Measurements from ENCODE around the gene SESTD1.

SESTD1 gene

GRCh38 chr2:179191110-179191509, 73.5 kb downstream of the SESTD1 start:
- DNase-seq (ENCODE audit: low read depth), result no peak

DNA sequence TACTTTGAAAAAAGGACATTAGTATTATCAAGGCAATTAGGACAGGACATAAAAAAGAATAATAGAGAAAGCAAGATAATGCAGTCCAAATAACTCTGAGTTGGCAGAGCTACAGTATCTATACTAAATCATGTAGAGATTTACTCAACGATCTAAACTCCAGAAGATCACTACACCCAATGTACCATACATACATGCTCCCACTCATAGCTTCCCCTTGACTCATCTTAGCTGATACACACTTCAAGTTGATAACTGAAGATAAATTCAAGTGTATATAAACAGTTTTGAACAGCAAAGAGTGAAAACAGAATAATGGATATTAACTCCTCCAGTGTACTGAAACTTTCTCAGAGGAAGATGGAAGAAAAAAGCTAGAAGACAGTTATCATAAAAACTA, 78.5 kb downstream of the SESTD1 start:
- no peak for DNase-seq (ENCODE audit: low read depth)

DNA sequence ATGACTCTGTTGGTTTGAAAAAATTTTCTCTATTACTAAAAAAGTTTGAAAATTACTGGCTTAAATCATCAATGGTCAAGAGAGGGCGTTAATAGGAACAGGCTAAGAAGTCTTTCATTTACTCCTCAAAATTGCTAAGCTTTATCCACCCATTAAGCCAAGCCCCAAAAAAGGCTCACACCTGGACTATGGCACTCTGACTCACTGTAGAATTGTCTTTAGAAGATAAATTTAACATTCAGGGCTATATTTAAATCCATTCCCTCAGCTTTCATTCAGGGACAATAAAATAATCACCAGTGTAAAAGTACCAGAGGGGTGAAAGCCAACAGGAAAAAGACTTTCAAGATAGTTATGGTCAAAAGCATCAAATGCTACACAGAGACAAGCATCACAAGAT, 80.0 kb downstream of the SESTD1 start:
- DNase-seq (ENCODE audit: low read depth), result no peak

DNA sequence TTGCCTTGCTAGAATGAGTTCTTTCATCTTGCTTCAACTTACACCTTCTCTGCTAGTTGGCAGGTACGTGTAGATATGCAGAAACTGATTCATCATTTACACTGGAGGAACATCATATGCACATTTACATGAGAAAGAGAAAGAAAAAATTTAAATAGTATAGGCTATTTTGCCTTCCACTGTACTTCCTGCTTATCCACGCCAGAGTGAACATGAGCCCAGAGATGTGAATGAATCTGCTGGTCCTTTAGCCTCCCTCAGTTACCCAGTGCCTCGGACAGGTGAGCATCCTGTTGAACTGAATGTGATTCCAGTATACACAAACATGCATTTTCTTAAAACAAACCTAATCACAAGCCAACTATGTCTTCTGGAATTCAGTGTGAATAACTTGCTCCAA, 83.6 kb downstream of the SESTD1 start:
- DNase-seq (ENCODE audit: low read depth), result no peak

GRCh38 chr2:179180242-179180641, 84.4 kb downstream of the SESTD1 start:
- no peak for DNase-seq (ENCODE audit: low read depth)

DNA sequence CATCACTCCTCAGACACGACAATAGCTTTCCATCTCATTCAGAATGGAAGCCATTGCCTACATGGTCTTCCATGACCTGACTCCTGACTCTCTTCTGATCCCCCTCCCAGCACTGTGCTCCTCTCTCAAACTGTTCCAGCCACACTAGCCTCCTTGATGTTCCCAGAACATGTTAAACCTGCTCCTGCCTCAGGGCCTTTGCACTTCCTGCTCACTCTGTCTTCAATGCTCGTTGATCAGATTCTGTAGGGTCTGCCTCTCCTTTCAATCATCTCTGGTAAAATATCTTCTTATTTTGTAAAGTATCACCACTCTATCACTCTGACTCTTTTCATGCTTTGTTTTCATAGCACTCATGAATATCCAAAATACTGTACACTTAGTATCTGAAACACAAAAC, 84.9 kb downstream of the SESTD1 start:
- no peak for DNase-seq (ENCODE audit: low read depth)

GRCh38 chr2:179177694-179178093, 86.9 kb downstream of the SESTD1 start:
- no peak for DNase-seq (ENCODE audit: low read depth)

- DNase-seq (ENCODE audit: low read depth), result no peak
These were observed 90.4 kb downstream of the SESTD1 start for GRCh38 chr2:179174240-179174639.

DNA sequence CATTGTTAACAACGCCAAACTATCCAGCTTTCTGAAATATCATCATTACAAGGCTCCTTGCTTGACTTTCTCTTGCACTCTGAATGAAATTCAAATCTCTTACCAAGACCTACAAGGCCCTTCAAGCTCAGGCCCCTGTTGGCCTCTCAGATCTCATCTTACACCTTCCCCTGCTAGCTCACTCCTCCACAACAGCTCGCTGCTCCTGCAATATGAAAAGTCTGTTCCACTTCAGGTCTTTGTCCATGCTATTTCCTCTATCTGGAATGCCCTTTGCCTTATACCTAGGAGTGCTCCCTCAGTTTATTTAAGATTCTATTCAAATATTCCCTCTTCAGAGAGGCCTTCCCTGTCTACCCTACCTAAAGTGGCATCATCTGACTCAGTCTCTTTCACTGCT, 91.7 kb downstream of the SESTD1 start:
- DNase-seq (ENCODE audit: low read depth), result no peak

GRCh38 chr2:179171371-179171770, 93.3 kb downstream of the SESTD1 start:
- no peak for DNase-seq (ENCODE audit: low read depth)

GRCh38 chr2:179170901-179171300, 93.7 kb downstream of the SESTD1 start:
- no peak for DNase-seq (ENCODE audit: low read depth)

DNA sequence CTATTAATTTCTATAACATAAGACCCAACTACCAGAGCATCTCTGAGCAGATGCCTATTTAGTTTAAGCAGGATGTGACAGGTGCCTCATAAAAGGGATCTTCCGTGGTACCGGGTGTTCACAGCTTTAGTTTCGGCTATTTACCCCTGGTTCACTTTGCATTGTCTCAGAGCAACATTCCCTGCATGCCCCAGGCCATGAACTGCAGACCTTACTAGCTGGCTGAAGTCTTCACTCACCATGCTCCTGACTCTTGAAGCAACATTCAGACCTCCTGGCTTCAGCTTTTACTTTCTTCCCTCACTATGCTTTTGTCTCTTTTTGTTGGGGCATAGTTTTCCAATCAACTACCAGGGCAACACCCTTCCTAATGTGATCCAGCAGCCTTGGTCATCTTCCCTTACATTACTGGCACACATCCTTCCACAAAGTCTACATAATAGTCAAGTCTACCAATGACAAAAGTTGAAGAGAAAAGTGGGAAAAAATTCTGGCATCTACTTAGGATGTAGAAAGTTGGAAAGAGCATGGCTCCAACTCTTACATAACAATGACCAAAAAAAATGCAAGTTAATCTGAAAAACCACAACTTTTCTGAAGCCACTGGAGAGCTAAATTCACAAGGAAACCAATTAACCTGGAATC, 99.2 kb downstream of the SESTD1 start:
- DNase-seq (ENCODE audit: low read depth), result no peak

DNA sequence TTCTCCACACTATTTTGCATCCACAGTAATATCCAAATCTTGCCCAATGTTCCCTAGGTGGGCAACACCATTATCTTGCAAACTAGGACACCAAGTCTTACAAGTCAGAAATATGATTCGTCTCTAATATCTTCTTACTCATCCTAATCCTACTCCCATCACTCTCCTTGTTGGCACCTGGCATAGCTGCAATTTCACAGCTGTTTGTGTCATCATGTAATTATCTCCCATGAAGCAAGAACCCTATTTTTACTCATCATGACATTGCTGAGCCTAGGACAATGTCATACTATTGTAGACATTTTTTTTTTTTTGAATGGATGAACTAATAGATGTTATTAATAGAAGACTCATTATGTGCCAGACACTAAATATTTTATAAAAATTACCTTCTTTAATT, 123.4 kb downstream of the SESTD1 start:
- no peak for DNase-seq (ENCODE audit: low read depth)

DNA sequence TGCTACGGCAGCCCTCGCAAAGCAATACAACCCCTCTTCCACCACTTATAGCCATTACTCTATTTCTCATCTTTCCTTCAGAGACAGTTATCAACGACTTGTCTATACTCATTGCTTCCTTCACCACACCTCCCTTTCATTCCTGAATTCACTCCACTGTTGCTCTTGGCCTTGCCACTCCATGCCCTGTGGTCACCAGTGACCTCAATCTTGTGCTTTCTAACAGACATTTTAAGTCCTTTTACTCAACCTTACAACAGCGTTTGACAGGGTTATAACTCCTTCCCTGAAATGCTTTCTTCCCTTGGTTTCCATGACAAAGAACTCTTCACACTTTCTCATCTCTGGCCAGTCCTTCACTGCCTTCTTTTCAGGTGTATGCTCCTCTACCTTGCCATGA, 124.1 kb downstream of the SESTD1 start:
- DNase-seq (ENCODE audit: low read depth), result no peak

- DNase-seq (ENCODE audit: low read depth), result peak; percentile 26
These were observed 125.1 kb downstream of the SESTD1 start for GRCh38 chr2:179139506-179139905.

DNA sequence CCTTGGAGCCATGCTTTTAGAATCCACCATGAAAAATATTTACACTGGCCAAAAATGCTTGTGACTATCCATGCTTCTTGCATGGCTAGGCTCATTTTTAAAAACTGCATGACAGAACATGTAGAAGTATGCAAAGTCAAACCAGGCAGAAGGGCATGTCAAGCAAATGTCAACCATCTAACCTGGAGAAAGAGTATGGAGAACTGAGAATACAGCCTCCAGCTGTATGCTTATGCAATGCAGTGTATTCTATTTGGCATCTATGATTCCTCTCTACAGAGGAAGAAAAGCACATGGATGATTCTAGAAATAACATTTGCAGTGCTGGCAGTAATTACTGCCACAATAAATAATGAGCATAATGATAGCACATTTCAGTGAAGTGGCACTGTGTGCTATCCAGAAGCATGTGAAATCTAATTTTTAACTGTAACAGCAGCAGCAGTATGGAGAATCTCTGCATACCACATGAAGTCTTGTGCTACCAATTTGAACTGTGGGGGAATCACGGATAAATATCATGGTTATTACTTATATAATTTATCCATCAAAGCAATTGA, 127.4 kb downstream of the SESTD1 start:
- no peak for DNase-seq (ENCODE audit: low read depth)

DNA sequence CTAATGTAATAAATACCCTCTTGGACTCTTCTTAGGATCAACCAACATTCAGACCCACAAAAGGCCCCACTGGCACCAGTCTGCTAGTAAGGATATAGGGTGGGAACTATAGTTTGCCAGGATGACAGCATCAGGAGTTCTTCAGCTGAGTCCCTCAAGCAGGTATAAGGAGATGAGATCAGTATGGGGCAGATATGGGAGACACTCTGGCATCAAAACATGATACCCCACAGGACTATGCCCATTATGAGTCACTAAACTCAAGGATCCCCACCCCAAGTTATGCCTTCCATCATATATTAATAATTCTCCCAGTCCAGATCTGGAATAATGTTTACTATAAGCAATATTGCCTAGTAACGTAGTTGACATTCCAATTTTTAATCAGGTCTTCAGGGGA, 131.6 kb downstream of the SESTD1 start:
- no peak for DNase-seq (ENCODE audit: low read depth)

DNA sequence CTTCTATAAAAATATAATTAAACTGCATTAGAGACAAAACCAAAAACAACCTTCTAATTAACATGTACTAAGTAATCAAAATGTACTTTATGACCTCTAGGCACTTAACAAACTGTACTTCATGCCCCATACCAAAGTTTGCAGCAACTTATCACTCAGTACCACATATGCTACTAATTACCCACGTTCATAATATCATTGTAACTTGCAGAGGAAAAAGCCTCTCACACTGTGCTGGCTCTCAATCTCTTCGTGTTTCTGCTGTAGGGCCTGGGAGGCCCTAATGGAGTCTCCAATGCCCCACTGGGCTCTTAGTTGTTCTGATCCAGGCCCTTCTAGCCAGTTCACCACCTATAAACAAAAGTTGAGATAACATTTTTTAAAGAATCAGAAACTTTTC, 132.6 kb downstream of the SESTD1 start:
- no peak for DNase-seq (ENCODE audit: low read depth)

DNA sequence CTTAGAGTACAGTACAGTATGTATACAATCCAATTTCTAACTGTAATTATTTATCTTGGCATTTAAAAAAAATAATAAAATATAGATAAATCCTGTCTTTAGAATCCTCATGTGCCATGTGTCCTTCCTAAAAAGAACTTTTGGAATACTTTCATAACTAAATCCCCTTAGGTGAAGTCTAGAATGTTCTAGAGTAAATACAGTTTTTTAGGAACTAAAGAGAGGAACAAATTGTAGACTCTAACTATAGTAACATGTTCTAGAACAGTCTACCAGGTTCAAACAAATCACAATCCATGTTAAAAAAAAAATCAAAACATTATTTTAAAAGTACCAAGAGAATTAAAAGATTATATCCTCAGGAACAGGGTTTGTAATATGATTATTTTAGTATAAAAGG, 134.1 kb downstream of the SESTD1 start:
- no peak for DNase-seq (ENCODE audit: low read depth)

DNA sequence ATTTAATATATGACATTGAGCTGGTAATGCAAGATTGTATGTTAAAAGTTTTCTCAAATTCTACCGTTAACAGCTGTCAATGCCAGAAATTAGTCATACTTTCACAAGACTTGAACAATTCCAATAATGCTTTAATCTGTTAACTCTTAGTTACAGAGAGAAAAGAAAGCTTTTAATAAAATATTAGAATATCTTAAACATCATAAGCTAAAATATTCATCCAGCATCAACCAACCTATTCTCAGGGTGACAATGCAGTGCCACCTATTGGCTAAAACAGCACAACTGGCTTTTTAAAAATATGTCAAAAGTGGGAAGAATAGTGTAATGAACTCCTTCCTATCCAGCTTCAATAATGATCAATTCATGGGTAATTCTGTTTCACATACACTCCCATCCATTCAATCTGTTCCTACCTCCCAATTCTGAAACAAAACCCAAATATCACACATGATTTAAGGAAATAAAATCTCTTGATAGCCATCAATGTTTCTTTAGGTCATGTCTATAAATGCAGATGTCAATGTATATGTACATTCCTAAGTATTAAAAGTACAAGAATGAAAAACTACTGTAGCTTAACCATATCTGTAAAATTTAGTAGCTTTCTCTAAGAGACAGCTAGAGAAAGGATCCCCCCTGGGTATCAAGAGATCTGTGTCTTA, 134.9 kb downstream of the SESTD1 start:
- no peak for DNase-seq (ENCODE audit: low read depth)

- no peak for DNase-seq (ENCODE audit: low read depth)
These were observed 139.2 kb downstream of the SESTD1 start for GRCh38 chr2:179125404-179125803.

DNA sequence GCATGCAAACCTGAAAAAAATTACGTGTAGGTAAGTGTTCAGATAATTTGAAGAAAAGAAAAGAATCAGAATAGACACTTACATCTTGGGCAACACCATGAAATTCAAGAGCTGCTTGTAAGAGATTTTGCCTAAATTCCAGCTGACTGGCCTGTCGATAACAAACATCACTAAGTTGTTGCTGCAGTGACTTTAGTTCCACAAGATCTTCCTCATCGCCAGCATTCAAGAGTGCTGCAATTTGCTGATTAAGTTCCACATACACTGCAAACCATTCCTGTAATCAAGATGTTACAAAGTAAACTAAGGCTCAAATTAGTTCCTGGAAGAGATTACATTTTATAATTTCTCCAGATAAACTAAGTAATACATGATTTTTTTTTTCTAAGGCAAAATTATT, 140.3 kb downstream of the SESTD1 start:
- no peak for DNase-seq (ENCODE audit: low read depth)

DNA sequence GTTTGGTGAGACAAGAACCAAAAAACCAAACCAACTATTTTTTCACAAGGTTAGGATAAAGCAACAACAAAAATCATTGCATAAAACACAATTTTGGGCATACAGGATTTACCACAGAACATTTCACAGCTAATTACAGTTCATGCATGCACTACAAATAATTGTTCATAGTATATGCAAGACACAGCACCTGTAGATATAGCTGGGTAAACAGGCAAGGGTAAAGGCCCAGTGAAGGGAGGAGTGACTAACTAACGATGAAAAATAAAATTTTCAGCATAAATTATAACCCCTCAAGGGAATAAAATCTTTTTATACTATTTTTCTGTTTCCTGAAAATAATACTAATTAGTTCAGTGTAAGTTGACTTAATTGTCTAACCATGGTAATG, 141.4 kb downstream of the SESTD1 start:
- DNase-seq (ENCODE audit: low read depth), result no peak

DNA sequence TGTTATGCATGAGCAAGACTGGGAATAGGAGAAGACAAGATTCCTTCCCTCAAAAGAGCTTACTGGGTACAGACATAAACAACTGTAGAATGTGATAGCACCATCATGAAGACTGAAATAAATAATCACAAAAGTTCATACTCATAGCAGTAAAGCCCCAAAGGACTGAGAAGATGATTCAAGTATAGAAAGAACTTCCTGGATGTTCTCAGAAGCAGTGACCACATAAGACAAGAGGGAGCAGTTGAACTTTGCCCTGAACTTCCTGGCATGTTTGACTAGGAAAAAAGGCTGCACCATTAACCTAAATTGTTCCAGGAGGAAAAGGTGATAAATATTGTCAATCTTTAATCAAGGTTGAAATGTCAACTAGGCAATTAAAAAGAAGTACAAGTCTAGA, 156.9 kb downstream of the SESTD1 start:
- DNase-seq (ENCODE audit: low read depth), result no peak

Measured in activated T-cell treated with anti-CD3 and anti-CD28 coated beads for 48 hours (primary cell).